IPS-18c (cell line): Measurements from ENCODE around the gene POLR2C.

Source experiments
- H3K4me3 ChIP-seq: 2 replicates; pipeline ENCODE4 v1.7.0; 2013; ENCODE audit warnings: low read depth, mild to moderate bottlenecking, low read length, moderate library complexity; ENCODE audit not compliant: insufficient read depth
- H3K9me3 ChIP-seq: one replicate; pipeline ENCODE4 v1.6.1; 2013; ENCODE audit warnings: mild to moderate bottlenecking, low read length, moderate library complexity; ENCODE audit not compliant: control insufficient read depth, insufficient read depth

POLR2C gene

DNA sequence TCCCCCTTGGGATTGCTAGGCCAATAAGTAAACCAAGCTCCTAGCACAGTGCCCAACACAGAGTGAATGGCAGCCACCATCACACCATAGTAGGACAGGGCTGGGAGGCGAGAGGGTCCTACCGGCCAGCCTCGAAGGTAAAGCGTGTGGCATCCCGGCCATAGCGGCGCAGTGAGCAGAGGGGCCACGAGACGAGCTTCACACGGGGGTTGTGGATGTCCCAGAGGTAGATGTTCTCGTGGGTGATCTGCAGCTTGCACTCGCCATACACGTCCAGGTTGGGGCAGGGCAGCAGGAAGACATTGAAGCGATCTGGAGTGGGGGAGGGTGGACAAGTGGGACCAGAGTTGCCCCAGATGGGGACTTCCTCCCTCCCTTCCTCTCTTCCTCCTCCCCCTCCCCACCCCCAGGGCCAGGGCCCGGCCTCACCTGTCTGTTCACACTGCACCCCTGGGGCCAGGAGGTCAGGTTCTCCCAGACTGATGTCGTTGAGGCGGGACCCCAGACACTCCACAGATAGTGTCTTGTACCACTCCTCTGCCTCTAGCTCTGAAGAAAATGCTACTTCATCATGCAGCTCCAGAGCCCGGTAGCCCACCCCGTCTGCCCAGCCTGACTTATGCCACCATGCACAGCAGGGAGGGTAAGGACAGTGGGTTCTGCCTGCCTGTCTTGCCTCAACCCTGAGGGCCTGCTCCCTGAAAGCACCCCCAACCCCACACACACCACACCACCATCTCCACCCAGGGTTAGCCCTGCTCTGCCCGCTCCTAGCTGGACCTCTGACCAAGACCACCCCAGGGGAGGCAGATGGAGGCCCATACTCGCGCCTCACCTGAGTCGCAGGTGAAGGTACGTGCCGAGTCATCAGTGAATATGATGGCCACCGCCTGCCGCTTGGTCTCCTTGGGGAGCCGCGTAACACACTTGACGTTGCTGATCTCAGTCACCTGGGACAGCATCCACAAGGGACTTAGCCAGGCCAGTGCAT lies 12.5 kb downstream of the POLR2C start:
- H3K9me3 ChIP-seq: no peaks in the 10 kb centered on the region
- peak overlapping the region; percentile 20 for H3K4me3 ChIP-seq

DNA sequence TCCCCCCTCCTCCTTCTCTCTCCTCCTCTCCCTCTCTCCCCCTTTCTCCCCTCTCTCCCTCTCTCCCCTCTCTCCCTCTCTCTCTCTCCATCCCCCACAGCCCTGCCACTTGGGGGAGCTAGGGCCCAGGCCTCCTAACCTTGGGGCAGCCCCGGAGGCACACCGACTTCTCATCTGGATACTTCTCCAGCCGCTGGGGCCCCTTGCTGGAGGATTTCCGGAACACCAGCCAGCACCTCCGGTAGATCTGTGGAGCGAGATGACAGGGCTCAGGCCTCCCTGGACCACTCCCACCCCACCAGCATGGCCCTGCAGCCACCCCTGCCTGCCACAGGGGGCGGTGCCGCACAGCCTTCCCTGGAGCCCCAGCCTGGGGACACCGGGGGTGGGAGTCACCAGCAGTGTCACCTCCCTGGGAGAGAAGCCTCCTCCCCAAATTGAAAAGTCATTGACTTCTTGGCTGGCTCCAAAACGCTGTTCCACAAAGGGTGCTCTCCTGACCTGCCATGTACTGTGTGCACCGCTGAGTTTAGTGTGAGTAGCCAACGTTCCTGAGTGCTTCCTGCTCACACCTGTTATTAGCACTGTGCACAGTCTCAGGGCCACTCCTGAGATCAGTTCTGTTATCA lies 13.3 kb downstream of the POLR2C start:
- Histone ChIP-seq H3K4me3 (peak overlapping the region; percentile 15), H3K9me3 (no peaks in the 10 kb centered on the region)

DNA sequence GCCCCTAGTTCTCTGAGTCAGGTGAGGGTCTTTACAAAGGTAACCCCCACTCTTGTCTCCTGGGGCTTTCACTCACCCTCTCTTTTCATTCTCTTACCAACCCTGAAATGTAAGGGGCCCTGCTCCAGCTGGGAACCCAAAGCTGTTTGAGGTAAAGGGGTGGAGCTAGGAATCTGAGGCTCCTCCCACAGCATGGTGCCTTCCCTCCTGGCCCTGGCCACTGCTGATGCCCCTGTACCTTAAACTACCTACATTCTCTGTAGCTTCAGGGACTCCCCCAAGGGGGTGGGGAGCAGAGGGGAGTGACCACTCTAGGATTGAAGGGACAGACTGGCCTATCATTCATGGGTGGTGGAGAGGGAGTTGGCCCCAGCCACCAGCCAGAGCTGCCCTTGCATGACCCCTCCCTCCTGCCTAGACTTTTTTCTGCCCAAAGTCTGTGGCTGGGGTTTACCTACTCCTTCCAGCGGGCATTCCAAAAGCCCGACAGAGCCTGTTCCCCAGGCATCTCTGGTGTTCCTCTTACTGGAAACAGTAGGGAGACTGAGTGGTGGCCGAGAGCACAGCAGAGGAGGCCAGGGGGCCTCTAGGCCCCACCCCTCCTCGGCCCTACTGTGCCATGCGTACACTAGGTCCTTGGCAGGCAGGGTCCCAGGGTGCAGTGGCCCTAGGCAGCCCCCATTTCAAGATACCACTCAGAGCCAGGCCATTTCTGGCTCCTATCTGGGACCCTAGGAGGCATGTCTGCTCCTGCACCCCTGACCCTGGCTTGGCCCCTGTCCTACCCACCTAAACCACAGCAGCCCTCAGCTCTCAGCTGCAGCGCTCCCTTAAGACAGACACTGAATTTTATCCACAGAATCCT lies 14.3 kb downstream of the POLR2C start:
- Histone ChIP-seq H3K9me3 (no peaks in the 10 kb centered on the region), H3K4me3 (peak overlapping the region; percentile 9; the same call in 1 of the 2 replicates)

DNA sequence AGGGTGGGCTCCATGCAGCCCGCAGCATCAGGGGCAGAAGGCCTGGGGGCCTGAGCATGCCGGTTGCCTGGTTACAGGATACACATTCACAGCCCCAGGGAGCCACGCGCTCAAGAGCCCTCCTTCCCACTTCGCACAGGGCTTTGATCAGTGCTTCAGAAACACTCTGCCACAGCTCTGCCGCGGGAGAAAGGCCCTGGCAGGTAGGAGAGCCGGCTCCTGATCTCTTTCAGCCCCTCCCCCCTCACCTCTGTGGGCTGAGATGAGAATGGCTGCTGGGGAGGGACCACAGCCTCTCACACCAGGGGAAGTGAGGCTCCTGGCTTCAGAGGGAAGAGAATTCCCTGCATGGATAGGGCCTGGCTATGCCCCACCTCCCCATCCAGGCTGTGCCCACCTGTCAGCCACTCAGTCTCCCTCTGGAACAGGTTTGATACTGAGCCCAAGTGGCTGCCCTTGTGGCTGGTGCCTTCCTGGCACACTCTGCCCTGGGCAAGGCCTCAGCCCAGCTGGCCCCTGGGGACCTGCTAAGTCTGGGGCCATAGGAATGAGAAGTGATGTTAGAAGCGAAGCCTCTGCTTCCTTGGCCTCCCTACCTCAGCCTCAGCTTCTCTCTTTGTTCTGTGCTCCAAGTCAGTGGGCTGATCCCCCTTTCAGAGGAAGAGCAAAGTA lies 15.2 kb downstream of the POLR2C start:
- Histone ChIP-seq H3K4me3 (no peak overlapping the region), H3K9me3 (no peaks in the 10 kb centered on the region)

DNA sequence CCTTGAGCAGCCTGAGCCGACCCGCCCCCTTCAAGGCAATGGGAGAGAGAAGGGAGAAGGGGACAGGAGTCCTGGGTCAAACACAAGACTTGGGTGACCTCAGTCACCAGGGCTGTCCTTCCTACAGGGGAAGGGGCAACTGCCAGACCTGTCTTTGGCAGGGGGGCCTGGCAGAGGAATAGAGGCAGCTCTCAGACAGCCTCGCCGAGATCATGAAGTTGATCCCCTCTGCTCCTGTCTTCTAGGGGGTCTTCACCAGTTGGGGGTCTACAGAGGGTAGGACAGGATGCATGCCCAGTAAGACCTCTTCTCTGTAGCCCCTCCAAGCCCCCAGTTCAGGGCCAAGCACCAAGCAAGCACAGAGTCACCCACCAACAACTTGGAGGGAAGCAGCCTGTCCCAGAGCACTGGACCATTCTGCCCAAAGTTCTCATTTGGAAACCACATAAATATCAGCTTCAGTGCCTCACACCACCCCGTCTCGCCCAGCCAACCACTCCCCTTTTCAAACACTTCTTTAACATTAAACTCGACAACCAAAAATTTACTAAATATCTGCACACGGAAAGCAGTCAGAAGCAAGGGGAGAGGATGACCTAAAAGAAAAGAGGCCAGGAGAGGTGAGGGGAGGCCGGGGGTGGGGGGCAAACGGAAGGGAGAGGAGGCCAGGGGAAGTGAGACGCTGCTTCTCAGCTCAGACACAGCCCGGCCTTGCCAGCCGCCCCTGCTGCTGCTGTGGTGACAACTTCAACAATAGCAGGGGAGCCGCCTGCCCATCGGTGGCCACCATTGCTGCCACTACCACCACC lies 16.1 kb downstream of the POLR2C start:
- Histone ChIP-seq H3K9me3 (no peaks in the 10 kb centered on the region), H3K4me3 (peak overlapping the region; percentile 43; the same call in 1 of the 2 replicates)

DNA sequence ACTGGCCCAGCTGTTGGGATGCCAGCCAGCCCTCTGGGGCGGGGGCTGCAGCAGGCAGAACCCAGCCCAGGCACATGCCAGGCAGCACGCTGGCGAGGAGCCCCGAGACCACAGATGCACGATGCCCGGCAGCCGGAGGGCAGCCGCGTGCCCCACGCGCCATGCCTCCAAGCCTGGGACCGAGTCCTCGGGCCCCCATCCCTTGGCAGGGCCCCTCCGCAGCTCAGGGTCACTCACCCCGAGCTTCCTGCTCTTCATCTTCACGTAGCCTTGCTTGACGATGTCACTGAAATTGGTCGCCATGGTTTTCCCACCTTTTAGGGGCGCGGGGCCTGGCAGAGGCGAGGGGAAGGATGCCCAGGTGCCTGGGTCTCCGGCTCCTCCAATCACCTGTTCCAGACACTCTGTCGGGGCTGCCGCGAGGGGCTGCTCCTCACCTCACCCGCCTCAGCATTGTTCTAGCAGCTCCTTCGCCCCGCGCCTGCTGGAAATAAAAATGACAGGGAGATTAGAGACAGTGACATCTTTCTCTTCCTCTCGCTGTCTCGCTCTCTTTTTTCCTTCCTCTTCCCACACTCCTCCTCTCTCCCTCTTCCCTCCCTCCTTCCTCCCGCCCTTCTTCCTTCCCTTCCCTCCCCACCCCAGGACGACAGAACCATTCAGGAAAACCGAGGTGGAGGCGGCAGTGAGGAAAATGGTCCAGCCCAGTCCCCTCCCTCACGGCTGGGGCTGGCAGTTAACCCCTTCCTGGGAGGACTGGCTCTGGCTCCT lies 16.9 kb downstream of the POLR2C start:
- Histone ChIP-seq H3K9me3 (no peaks in the 10 kb centered on the region), H3K4me3 (peak overlapping the region; percentile 43)

DNA sequence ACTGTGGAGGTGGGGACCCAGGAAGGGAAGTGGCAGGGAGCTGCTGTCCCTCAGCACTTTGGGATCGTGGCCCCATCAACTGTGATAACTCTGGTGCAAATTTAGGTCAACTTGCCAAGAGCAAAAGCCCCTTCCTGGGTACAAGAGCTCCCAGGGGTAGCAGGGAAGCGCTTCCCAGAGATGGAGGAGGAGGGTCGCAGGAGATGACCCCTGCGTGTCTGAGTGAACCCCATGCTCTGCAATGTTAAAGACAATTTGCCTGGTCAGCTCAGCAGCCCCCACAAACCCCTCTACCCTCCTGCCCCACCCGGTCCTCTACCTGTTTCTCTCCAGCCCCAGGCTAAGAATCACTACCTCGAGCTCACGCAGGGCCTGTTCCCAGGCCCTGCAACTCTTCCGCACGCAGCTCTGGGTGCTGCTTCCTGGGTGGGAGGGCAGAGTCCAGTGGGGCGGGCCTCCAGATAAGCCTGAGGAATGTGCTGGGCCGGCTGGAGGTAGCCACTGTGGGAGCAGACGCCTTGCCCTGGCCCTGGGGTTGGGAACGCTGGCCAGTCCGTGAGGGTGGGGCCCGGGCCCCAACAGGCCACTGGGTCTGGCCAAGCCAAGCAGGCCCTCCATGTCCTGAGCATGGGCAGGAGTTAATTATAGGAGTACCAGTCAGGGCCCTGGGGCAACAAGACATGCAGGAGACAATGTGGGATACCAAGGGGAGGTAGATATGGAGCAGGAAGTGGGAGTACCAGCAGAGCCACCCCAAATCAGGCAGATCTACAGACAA lies 17.7 kb downstream of the POLR2C start:
- Histone ChIP-seq H3K9me3 (no peaks in the 10 kb centered on the region), H3K4me3 (peak overlapping the region; percentile 43; the same call in 1 of the 2 replicates)

DNA sequence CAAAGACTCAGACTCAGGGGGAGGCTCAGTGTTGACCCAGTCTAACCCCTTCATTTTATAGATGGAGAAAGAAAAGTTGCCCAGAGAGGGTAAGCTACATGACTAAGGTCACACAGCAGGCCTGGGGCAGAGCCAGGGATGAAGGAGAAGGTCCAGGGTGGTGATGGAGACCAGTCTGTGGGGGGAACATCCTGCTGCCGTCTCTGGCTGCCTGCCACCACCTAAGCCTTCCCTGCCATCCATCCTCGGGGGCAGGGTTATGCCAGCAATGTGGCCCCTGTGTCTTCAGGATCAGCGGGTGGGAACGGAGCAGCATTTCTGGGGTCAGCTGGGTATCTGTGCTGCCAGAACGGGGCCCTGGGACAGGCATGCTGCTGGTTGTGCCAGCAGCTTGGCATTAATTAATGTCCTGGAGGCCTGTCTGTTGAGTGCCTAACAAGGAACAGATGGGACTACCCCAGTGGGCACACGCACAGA lies 18.3 kb downstream of the POLR2C start:
- no peak overlapping the region for H3K4me3 ChIP-seq
- no peaks in the 10 kb centered on the region for H3K9me3 ChIP-seq

DNA sequence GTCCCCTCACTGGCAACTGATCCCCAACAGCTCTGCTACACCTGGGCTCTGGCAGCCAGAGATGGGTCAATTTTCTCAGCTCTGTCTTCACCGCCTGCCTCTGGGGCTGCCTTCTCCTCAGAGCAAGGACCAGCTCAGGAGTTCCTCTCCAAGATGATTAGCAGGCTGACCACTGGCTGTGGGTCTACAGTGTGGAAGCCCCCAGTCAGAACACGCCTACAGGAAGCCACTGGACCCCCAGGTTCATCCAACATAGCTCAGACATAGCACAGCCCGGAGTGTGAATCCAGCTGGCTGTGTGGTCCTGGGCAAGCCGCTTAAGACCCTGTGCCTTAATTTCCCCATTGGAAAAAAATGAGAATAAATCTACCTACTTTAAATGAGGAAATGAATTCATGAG lies 18.9 kb downstream of the POLR2C start:
- no peak overlapping the region for H3K4me3 ChIP-seq
- no peaks in the 10 kb centered on the region for H3K9me3 ChIP-seq

DNA sequence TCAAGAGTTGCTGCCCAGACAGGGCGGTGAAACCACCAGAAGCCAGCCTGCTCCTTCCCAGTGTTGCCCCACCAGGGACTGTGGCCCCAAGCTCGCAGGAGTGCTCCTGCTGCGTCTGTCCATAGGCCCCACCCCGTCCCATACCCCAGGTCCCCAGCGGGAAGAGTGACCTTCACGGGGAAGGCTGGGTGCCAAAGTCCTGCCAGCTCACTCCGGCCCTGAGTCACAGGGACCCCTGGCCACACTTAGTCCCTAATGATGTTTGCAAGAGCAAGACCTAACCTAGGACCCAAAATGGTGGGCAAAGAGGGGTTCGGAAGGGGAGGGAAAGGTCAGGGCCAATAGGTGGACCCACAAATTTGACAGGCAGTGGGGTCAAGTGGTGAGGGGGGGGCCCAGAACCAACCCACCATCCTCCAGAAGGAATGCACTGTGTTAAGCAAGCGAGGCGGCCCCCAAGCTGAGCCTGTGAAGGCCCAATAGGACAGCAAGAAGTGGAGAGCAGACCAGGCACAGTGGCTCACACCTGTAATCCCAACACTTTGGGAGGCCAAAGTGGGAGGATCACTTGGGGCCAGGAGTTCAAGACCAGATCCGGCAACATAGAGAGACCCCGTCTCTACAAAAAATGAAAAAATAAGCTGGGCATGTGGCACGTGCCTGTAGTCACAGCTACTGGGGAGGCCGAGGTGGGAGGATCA lies 20.5 kb downstream of the POLR2C start:
- Histone ChIP-seq H3K4me3 (no peak overlapping the region; the same call in 1 of the 2 replicates), H3K9me3 (no peaks in the 10 kb centered on the region)

DNA sequence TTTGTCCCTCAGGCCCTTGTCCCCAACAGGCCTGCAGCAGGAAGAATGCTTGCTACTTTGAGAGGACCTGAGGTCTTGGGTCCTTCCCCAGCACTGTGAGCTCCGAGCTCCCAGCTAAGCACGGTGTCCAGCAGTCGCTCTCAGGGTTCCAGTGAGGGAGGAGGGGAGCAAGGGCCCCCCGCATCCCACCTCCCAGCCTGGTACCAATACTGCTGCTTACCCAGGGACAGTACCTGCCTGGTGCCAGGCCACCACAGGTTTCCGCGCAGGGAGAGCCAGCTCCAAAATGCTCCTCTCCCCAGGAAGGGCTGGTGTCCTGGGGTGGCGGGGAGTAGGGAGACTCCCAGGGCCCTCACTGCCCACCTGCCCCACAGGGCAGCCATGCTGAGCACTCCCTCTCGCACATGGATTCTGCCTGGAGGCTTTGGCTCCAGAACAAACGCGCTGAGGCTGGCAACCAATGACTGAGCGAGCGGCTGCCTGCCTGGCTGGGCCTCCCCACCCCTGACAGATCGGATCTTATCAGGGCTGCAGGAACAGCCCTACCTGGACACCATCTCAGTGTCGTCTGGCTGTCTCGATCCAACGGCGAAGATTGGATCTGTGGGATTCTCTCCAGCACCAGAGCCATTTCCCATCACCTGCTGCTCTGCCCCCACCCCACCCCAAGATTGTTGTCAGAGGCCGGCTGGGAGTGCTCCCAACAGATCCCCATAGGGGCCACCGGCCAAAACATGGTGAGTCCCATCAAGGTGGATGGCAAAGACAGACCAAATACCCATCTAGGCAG lies 21.4 kb downstream of the POLR2C start:
- H3K9me3 ChIP-seq: peaks cover 4% of the 10 kb centered on the region
- H3K4me3 ChIP-seq: no peak overlapping the region

DNA sequence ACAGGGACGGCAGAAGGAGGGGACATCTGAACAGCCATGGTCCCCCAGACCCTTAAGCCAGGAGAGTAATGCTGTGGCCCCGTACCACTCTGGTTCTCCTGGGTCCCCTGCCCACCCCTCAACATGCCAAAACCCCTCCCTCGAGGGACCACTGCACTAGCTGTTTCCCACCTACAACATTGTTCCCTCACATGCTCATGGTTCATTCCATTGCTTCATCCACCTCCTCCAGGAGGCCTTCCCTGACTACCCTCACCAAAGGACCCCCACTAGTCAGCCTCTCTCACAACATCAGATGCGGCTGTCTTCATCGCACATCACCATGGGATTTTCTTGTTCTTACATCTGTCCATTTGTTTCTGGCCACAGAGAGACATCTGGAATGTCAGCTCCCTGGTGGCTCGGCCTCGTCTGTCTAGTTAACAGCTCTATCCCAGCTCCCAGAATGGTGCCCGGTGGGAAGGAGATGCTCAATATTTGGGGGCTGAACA lies 22.1 kb downstream of the POLR2C start:
- no peak overlapping the region for H3K4me3 ChIP-seq

DNA sequence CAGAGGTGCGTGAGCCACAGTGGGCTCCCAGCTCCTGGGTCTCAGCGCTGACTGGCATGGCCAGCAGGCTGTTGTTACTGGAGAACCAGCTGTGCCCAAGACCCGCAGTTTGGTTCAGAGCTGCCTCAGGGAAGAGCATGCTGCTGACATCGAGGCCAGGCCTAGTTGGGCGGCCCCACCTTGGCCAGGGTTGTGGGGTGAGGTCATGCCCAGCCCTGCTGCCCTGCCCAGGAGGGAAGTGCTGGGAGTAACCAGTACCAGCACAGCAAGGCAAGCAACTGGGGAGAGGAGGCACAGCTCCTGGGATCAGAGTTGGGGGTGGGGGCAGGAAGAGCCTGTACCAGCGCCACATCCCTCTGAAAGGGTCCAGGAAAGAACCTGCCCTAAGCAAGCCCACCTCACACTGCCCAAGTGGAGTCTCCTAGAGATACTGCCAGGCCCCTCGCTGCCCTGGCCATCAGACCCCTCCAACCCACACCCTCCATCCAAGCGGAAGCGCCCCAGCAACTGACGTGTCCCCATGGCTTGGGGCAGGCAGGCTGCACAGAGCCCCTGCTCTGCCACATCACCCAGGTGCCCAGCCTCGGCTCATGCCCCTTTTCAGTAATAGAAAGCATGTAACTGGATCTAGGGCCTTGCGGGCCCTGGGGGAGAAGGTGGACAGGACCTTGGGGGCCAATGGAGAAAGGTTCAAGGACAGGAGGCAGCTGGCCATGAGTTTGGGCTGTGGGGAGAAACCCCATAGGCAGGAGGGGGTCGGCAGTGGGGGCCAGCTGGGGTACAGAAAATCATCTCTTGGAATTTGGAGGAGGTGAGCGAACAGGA lies 22.8 kb downstream of the POLR2C start:
- Histone ChIP-seq H3K4me3 (peak overlapping the region; percentile 74), H3K9me3 (peaks cover 6% of the 10 kb centered on the region)

More for the DNA sequence above, 22.1 kb downstream of the POLR2C start:
- peaks cover 6% of the 10 kb centered on the region for H3K9me3 ChIP-seq
